ENCODE measurements around the gene SLC46A1. TPM values are rescaled to one million over a fixed set of nuclear protein-coding genes. Genes with fewer than 3 reads are reported as not detected.

Gene SLC46A1
- total RNA-seq, 1 donor from 2014 or later: 23.3 TPM

DNA sequence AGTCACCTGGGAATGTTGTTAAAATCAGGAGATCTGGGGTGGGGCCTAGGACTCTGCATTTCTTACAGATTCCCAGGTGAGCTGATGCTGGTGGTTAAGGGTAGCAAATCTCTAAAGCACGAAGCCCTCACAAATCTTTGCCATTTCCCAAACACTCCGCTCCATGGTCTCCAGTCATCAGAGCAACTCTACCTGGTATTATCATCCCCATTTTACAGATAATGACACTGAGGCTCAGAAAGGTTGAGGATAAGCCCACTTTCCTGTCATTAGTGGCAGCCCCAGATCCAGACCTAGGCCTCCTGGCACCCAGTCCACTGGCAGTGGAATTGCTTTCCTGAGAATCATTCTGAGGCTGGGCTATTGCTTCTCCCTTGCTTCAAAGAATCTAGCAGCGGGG is 8.7 kb downstream of the SLC46A1 start:
- Histone ChIP-seq H3K4me3 (no peak overlapping the region), H3K36me3 (peaks cover 94% of the 10 kb centered on the region), H3K27ac (no peak overlapping the region), H3K27me3 (ENCODE audit: low read depth) (no peaks in the 10 kb centered on the region), H3K4me1 (no peaks in the 10 kb centered on the region), H3K9me3 (no peaks in the 10 kb centered on the region)
- intact Hi-C loops (cut with DNase I): no loop called here
- TF ChIP-seq, protein P1, sequence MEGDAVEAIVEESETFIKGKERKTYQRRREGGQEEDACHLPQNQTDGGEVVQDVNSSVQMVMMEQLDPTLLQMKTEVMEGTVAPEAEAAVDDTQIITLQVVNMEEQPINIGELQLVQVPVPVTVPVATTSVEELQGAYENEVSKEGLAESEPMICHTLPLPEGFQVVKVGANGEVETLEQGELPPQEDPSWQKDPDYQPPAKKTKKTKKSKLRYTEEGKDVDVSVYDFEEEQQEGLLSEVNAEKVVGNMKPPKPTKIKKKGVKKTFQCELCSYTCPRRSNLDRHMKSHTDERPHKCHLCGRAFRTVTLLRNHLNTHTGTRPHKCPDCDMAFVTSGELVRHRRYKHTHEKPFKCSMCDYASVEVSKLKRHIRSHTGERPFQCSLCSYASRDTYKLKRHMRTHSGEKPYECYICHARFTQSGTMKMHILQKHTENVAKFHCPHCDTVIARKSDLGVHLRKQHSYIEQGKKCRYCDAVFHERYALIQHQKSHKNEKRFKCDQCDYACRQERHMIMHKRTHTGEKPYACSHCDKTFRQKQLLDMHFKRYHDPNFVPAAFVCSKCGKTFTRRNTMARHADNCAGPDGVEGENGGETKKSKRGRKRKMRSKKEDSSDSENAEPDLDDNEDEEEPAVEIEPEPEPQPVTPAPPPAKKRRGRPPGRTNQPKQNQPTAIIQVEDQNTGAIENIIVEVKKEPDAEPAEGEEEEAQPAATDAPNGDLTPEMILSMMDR (IDR thresholded peaks at IDR 0.05): no peak
- no peak for DNase-seq
- no peak for ATAC-seq

DNA sequence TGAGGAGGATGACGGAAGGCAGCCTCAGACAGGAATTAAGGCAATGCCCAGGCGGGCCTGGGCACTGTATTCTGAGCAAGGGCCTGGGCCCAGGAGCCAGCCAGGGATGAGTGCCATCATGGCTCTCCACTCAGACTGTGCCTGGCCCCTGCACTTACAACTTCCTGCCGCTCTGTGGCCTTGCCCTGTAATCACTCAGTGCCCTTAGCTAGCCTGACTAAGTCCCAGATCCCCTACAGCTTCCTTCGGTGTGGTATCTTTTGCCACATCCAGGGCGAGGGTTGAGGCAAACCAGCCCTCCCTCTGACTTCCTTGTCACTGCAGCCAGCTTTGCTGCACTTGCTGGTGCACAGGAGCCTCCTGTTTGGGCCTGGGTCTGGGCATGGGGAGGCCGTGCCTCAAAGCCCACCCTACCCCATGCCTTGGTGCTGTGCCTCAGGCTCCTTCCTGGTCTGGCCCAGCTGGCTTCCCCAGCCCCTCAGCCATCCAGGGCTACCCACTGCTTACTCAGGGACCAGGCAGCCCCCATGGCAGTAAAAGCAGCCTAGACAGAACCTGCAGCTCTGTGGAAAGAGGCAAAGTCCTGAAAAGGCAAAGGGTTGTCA is 9.3 kb downstream of the SLC46A1 start:
- peaks cover 94% of the 10 kb centered on the region for H3K36me3 ChIP-seq
- H3K27me3 ChIP-seq (ENCODE audit: low read depth): no peaks in the 10 kb centered on the region
- H3K4me3 ChIP-seq: no peak overlapping the region
- H3K27ac ChIP-seq: no peak overlapping the region
- DNase-seq: no peak
- no peaks in the 10 kb centered on the region for H3K4me1 ChIP-seq
- ATAC-seq: peak in 1 of 2 donors; percentile 19
- H3K9me3 ChIP-seq: no peaks in the 10 kb centered on the region
- TF ChIP-seq, protein P1 (IDR thresholded peaks at IDR 0.05): no peak
- intact Hi-C loops (cut with DNase I): no loop called here

DNA sequence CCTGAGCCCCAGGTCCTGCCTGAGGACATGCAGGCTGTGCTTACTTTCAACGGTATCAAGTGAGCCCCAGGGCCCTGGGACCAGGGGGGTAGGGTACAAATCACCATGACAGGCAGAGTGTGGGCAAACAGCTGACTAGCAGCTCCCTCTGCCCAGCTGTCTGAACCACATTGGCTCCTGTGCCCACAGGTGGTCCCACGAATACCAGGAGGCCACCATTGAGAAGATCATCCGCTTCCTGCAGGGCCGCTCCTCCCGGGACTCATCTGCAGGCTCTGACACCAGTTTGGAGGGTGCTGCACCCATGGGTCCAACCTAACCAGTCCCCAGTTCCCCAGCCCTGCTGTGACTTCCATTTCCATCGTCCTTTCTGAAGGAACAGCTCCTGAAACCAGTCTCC is 10.0 kb downstream of the SLC46A1 start:
- Histone ChIP-seq H3K27me3 (ENCODE audit: low read depth) (no peaks in the 10 kb centered on the region), H3K27ac (no peak overlapping the region), H3K4me3 (no peak overlapping the region), H3K9me3 (no peaks in the 10 kb centered on the region), H3K36me3 (peaks cover 95% of the 10 kb centered on the region), H3K4me1 (no peaks in the 10 kb centered on the region)
- TF ChIP-seq, protein P1 (IDR thresholded peaks at IDR 0.05): no peak
- ATAC-seq: no peak
- intact Hi-C loops (cut with DNase I): no loop called here
- DNase-seq: no peak

DNA sequence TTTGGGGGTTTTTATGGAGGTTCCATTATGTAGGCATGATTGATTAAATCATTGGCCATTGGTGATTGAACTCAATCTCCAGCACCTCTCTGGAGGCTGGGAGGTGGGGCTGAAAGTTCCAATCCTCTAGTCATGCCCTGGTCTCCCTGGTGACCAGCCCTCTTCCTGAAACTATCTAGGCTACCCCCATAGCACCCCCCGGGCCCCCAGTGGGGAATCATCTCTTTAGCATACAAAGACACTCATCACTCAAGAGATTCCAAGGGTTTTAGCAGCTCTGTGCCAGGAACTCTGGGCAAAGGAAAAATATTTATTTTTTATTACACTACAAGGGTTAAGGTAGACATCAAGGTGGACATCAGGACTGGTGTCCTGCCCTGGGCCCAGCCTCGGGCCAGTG is 10.6 kb downstream of the SLC46A1 start:
- H3K36me3 ChIP-seq: peaks cover 95% of the 10 kb centered on the region
- H3K27ac ChIP-seq: no peak overlapping the region
- H3K9me3 ChIP-seq: no peaks in the 10 kb centered on the region
- DNase-seq (no peak), ATAC-seq (no peak)
- H3K27me3 ChIP-seq (ENCODE audit: low read depth): no peaks in the 10 kb centered on the region
- intact Hi-C loops (cut with DNase I): no loop called here
- no peak overlapping the region for H3K4me3 ChIP-seq
- H3K4me1 ChIP-seq: no peaks in the 10 kb centered on the region
- TF ChIP-seq, protein P1 (IDR thresholded peaks at IDR 0.05): no peak

DNA sequence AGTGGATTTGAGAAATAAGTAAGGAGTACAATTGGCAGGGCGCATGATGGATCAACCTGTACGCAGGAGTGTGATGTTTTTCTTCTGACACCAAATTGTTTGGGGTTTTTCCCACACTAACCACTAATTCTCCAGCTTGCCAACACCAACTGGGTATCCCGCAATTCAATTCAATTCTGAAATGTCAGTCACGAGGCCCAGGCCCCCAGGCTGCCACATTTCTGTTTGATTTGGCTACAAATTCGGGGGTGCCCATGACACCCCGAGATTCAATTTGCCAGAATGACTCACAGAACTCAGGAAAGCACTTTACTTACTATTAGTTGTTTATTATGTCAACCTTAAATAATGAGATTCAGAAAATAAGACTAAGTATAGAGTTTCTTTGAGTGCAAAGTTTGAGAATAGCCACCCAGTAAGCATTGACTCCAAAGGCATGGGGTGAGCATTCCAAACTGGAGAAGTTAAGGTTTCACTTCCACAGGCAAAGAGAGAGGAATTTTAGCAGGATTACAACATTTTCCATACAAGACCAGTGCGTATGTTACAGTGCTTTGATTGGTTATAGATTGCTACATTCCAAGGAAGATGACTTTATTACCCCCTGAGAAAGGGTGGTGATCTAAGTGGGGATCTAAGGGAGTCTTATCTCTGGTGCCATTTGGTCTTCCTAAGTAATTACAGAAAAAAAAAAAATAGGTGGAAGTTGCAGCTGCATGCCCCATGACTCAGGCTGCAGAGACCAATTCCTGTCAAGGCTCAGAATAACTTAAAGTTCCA is 11.5 kb downstream of the SLC46A1 start:
- intact Hi-C loops (cut with DNase I): no loop called here
- Histone ChIP-seq H3K36me3 (peaks cover 96% of the 10 kb centered on the region), H3K9me3 (no peaks in the 10 kb centered on the region), H3K4me1 (no peaks in the 10 kb centered on the region), H3K27me3 (ENCODE audit: low read depth) (no peaks in the 10 kb centered on the region), H3K27ac (no peak overlapping the region), H3K4me3 (no peak overlapping the region)
- TF ChIP-seq, protein P1 (IDR thresholded peaks at IDR 0.05): no peak
- no peak for DNase-seq
- ATAC-seq: no peak

Measured in lower lobe of right lung (tissue), 2 donors.